RWPE1 (cell line): Measurements from ENCODE around the gene MICALL2.

ENCODE experiments used
- CTCF ChIA-PET: fragments of 350-600 bp; sonication (Branson Sonifier 250); formaldehyde crosslinking; extraction: SDS; loops from one replicate; lab custom pipeline; 2021; lab: Yijun Ruan, JAX
- POLR2A ChIA-PET: fragments of 400-600 bp; formaldehyde crosslinking; extraction: SDS; loops from one replicate; lab custom pipeline; 2020; ENCODE audit warnings: antibody characterized with exemption; ENCODE audit not compliant: low non-redundant PET; lab: Yijun Ruan, JAX
- DNase-seq: peaks from one replicate; pipeline ENCODE4 v3.0.0; 2012; ENCODE audit warnings: low spot score
- H3K27ac ChIP-seq: fragments of 450-650 bp; 2 replicates; pipeline ENCODE4 v1.5.1; 2017
- TF ChIP-seq, protein P1 (sequence below): fragments of 450-650 bp; conservative IDR thresholded peaks from 2 replicates; pipeline ENCODE4 v1.5.1; 2017; ENCODE audit warnings: low read depth, mild to moderate bottlenecking

MICALL2 gene

GRCh38 chr7:1418505-1419309, 40.6 kb downstream of the MICALL2 start:
- TF ChIP-seq, protein P1, sequence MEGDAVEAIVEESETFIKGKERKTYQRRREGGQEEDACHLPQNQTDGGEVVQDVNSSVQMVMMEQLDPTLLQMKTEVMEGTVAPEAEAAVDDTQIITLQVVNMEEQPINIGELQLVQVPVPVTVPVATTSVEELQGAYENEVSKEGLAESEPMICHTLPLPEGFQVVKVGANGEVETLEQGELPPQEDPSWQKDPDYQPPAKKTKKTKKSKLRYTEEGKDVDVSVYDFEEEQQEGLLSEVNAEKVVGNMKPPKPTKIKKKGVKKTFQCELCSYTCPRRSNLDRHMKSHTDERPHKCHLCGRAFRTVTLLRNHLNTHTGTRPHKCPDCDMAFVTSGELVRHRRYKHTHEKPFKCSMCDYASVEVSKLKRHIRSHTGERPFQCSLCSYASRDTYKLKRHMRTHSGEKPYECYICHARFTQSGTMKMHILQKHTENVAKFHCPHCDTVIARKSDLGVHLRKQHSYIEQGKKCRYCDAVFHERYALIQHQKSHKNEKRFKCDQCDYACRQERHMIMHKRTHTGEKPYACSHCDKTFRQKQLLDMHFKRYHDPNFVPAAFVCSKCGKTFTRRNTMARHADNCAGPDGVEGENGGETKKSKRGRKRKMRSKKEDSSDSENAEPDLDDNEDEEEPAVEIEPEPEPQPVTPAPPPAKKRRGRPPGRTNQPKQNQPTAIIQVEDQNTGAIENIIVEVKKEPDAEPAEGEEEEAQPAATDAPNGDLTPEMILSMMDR: no peak
- POLR2A ChIA-PET: no interaction called here
- CTCF ChIA-PET: interaction anchor here (1.5 kb wide), 1 partner anchor 14 kb away, joined by 4 read pairs; no protein-coding TSS in a partner anchor

GRCh38 chr7:1415389-1415990, 43.8 kb downstream of the MICALL2 start:
- TF ChIP-seq, protein P1: no peak
- DNase-seq: no peak
- ChIA-PET CTCF (no interaction called here), POLR2A (no interaction called here)
- H3K27ac ChIP-seq: no peak overlapping the region

More at GRCh38 chr7:1418505-1419309, 40.6 kb downstream of the MICALL2 start:
- peak; percentile 53 for DNase-seq
- no peak overlapping the region for H3K27ac ChIP-seq

GRCh38 chr7:1413936-1414639, 45.2 kb downstream of the MICALL2 start:
- DNase-seq: no peak
- H3K27ac ChIP-seq: no peak overlapping the region
- CTCF ChIA-PET: interaction anchor here (1.2 to 2.1 kb wide), 2 partner anchors 220 to 241 kb away, joined by 3 to 9 read pairs; no protein-coding TSS in a partner anchor
- TF ChIP-seq, protein P1: no peak
- POLR2A ChIA-PET: no interaction called here

DNA sequence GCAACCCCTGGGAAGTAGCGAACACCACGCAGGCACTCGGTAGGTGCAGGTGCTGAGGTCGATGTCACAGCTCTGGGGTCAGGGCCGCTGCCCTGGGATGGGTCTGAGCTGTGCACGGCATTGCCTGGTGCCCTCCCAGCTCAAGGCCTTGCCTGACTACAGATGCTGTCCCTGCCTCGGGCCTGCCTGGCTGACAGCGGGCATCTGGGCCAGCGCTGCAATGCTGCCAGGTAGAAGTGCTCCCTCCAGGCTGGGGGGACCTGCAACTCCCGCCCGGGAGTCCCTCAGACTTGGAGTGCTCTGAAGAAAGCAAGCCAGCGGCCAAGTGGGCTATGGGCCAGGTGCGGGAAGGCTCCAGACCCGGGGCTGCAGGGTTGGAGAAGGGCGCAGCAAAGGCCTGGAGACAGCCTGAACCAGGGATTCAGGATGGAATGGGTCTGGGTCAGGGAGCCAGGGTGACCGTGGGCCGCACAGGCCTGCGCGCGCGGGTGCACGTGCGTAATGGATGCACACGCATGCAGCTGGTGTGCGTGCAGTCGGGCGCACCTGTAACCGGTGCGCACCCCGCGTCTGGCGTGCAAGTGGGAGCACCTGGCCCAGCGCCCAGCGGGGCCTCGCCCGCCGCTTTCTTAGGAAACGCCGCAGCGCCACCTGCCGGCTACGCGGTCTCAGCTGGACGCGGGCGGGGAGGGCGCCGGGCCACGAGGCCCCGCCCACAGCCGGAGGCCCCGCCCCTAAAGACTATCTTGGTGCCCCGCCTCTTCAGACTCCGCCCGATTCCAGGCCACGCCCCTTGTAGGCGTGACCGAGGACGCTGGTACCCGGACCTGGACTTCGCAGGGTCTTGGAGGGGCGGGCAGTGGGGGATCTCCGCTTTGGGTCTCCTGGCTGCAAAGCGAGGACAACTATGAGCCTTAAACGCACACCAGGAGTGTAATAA, 46.7 kb downstream of the MICALL2 start:
- ChIA-PET CTCF (interaction anchor here (0.5 to 2.1 kb wide), 14 partner anchors 9 to 376 kb away, joined by 3 to 13 read pairs (median 3); no protein-coding TSS in a partner anchor), POLR2A (no interaction called here)
- H3K27ac ChIP-seq: no peak overlapping the region
- TF ChIP-seq, protein P1: peak; percentile 93
- DNase-seq: peak; percentile 99

DNA sequence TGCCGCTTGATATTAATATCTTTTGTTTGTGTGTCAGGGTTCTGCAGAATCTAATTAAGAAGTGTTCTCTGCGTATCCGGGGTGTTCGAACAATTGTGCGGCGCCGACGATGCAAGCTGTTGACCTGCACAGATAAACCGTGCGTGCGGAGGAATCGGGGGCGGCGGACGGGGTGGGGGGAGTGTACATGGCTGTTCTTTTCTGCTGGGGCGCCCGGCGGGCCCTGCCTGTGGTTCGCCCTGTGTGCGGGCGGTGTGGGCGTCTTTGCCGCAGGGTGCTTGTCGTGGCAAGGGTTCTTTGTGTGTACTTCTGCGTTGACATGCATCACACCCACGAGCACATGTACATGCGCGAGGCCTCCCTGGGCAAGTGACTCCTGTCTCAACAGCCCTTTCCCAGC, 47.9 kb downstream of the MICALL2 start:
- POLR2A ChIA-PET: no interaction called here
- CTCF ChIA-PET: no interaction called here
- TF ChIP-seq, protein P1: no peak

More for the DNA sequence above, 47.9 kb downstream of the MICALL2 start:
- no peak overlapping the region for H3K27ac ChIP-seq
- no peak for DNase-seq
